Upper lobe of left lung (tissue), 4 donors: ENCODE measurements around the gene PDGFRB.

Experiments used
- CTCF ChIP-seq, 6 experiments: fragments of 450-650 bp in 4 of 6; fragments of 200-600 bp in 2 of 6; sonication (generic) in 2 of 6; IDR thresholded peaks; one replicate each; pipeline ENCODE4 v1.5.1; 2016 to 2019; ENCODE audit warnings: antibody characterized with exemption in 6 of 6
- POLR2A ChIP-seq, 4 donors: fragments of 450-650 bp; IDR thresholded peaks; one replicate each; pipeline ENCODE4 v1.5.1; 2016 to 2017; ENCODE audit warnings: antibody characterized with exemption in 4 of 4, mild to moderate bottlenecking in 2 of 4

GRCh38 chr5:150188146-150188842, 32.6 kb upstream of the PDGFRB start:
- no peak for TF ChIP-seq CTCF (IDR thresholded peaks at IDR 0.05)
- TF ChIP-seq POLR2A (IDR thresholded peaks at IDR 0.05): no peak
